ENCODE results near the gene UPP2. TPM values are rescaled to one million over a fixed set of nuclear protein-coding genes. Genes with fewer than 3 reads are reported as not detected.

Gene UPP2
- polyA plus RNA-seq, 1 experiment, result not detected

DNA sequence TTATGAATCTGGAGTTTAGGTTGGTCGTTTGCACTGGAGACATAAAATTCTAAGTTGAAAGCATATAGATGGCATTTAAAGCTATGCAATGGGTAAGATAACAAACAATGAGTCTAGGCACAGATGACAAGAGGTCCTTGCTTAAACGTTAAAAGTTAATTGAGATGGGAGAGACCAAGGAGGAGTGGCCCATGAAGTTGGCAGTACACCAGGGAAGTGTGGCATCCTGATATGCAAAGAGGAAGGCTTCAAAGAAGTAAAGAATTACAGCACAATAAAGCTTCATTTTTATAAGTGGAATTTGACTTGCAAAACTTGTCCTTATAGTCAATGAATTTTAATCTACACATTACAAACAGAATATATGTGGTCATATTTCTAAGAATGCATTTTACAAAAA lies 23.2 kb downstream of the UPP2 start:
- CTCF ChIA-PET, result no interaction called here
- TF ChIP-seq, protein P1, sequence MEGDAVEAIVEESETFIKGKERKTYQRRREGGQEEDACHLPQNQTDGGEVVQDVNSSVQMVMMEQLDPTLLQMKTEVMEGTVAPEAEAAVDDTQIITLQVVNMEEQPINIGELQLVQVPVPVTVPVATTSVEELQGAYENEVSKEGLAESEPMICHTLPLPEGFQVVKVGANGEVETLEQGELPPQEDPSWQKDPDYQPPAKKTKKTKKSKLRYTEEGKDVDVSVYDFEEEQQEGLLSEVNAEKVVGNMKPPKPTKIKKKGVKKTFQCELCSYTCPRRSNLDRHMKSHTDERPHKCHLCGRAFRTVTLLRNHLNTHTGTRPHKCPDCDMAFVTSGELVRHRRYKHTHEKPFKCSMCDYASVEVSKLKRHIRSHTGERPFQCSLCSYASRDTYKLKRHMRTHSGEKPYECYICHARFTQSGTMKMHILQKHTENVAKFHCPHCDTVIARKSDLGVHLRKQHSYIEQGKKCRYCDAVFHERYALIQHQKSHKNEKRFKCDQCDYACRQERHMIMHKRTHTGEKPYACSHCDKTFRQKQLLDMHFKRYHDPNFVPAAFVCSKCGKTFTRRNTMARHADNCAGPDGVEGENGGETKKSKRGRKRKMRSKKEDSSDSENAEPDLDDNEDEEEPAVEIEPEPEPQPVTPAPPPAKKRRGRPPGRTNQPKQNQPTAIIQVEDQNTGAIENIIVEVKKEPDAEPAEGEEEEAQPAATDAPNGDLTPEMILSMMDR (IDR thresholded peaks at IDR 0.05; ENCODE audit: insufficient read depth, low read depth, low read length), result no peak
- H3K4me3 ChIP-seq (ENCODE audit: low read depth, low read length), result no peak overlapping the region
- no peak for DNase-seq (ENCODE audit: low read depth)
- POLR2A ChIA-PET, result no interaction called here
- H3K36me3 ChIP-seq (ENCODE audit: control insufficient read depth, insufficient read depth, low read length), result no peaks in the 10 kb centered on the region
- H3K27me3 ChIP-seq (ENCODE audit: control insufficient read depth, insufficient read depth, low read length), result no peaks in the 10 kb centered on the region; the same call in 1 of the 2 replicates

DNA sequence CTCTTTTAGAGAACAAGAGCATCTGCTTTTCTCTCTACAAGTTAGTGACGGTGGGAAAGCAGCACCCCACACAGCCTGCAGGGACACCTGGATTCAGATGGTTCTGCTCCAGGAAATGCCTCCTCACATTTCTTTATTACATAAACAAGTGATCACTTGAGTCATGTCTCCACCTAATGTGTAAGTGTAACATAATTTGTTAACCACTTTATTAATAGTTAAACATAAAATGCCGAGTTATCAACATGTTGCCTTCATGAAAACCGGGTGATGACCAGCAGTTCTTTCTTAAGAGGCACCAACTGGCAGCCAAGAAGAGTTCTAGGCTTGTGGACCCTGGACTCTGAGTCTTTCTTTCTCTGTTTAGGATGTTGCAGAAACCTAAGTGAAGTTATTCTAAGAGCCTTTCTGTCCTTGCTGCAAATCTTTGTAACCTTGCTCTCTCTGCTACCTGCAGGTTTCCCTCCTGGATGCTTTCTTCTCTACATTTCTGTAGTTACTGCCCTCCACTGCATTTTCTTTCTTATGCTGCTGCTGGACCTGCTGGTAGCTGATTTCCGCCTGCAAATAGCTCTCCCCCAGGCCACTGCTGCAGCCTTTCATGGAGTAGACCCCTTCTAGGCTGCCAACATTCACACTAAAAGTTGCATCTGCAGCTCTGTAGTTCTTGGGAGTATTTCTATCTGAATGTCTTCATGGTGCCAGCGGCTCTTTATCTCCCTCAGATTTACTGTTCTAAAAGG lies 24.3 kb downstream of the UPP2 start:
- no peak for DNase-seq (ENCODE audit: low read depth)

DNA sequence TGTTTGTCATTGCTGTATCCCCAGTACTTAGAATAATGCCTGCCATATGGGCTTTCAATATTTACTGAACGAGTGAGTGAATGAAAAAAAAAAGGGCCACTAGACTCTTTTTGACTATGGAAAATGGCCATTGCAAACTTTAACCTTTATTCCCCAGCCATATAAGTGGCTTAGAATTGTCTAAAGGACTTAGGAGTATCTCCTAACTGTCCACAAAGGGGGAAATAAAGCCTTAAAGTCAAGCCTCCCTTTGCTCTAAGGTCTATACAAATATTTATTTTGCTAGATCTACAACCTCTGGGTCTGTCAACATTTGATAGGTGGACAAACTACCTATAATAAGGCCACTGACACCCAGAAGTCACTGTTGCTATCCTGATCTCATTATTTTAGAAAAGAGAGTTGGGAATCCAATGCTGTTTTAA lies 25.7 kb downstream of the UPP2 start:
- Histone ChIP-seq H3K36me3 (ENCODE audit: control insufficient read depth, insufficient read depth, low read length) (no peaks in the 10 kb centered on the region), H3K27me3 (ENCODE audit: control insufficient read depth, insufficient read depth, low read length) (no peaks in the 10 kb centered on the region; the same call in 1 of the 2 replicates), H3K4me3 (ENCODE audit: low read depth, low read length) (no peak overlapping the region)
- ChIA-PET CTCF (no interaction called here), POLR2A (no interaction called here)
- DNase-seq (ENCODE audit: low read depth), result no peak
- TF ChIP-seq, protein P1 (IDR thresholded peaks at IDR 0.05; ENCODE audit: insufficient read depth, low read depth, low read length), result no peak

More for the DNA sequence above, 24.3 kb downstream of the UPP2 start:
- ChIA-PET POLR2A (no interaction called here), CTCF (no interaction called here)
- Histone ChIP-seq H3K4me3 (ENCODE audit: low read depth, low read length) (no peak overlapping the region), H3K27me3 (ENCODE audit: control insufficient read depth, insufficient read depth, low read length) (no peaks in the 10 kb centered on the region; the same call in 1 of the 2 replicates), H3K36me3 (ENCODE audit: control insufficient read depth, insufficient read depth, low read length) (no peaks in the 10 kb centered on the region)
- TF ChIP-seq, protein P1 (IDR thresholded peaks at IDR 0.05; ENCODE audit: insufficient read depth, low read depth, low read length), result no peak

DNA sequence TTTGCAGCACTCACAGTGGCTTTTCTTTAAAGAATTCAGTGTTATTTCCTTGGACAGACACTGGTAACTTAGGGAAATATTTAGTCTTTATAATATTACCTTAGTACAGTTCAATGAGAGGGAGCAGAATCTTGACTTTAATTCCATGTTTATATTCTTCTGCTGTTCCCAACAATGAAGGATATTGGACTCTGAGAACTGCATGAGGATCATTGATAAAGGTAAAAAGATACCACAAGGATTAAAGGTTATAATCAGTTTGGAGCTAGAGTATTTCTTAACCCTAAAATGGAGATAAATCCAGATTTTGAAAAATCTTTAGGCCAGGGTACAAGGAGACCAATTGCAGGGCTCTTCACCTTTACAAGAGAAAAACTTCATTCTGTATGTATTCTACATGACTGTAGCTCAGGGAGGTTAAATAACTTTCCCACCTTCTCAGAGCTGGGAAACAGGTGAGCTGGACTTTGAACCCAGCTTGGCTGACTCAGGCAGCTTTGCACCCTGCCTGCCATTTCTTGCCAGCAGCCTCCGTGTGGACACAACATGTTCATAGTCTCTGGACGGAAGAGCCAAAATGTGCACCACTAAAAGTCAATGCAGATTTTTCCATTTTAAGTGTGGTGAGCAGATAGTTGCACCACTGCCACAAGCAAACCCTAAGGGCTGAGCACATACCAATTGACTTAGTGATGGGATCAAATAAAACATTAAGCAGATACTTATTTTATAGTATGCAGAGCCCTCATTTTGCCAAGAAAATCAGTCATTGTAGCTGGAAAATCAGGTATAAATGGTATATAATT lies 26.7 kb downstream of the UPP2 start:
- Histone ChIP-seq H3K36me3 (ENCODE audit: control insufficient read depth, insufficient read depth, low read length) (no peaks in the 10 kb centered on the region), H3K4me3 (ENCODE audit: low read depth, low read length) (no peak overlapping the region), H3K27me3 (ENCODE audit: control insufficient read depth, insufficient read depth, low read length) (no peaks in the 10 kb centered on the region; the same call in 1 of the 2 replicates)
- ChIA-PET POLR2A (no interaction called here), CTCF (no interaction called here)
- TF ChIP-seq, protein P1 (IDR thresholded peaks at IDR 0.05; ENCODE audit: insufficient read depth, low read depth, low read length), result no peak
- no peak for DNase-seq (ENCODE audit: low read depth)

DNA sequence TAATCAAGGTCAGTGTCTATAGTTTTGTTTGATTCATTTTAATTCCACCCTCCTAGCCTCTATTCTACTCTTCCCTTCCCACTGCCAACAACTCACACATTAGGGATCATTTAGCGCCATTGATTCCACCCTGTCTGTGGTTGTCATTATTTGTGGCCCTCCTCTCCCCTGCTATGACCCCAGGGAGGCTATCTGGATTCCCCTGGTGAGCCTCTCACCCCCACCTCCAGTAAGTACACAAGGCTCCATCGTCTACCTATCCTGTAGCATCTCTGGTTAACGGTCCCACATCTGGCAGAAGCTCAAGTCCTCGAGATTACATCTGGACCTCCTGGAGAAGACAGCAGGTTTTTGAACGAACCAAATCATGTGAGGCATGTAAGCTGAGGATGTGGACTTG lies 27.4 kb downstream of the UPP2 start:
- Histone ChIP-seq H3K27me3 (ENCODE audit: control insufficient read depth, insufficient read depth, low read length) (no peaks in the 10 kb centered on the region), H3K36me3 (ENCODE audit: control insufficient read depth, insufficient read depth, low read length) (no peaks in the 10 kb centered on the region), H3K4me3 (ENCODE audit: low read depth, low read length) (no peak overlapping the region)
- TF ChIP-seq, protein P1 (IDR thresholded peaks at IDR 0.05; ENCODE audit: insufficient read depth, low read depth, low read length), result no peak
- no peak for DNase-seq (ENCODE audit: low read depth)
- POLR2A ChIA-PET, result no interaction called here
- CTCF ChIA-PET, result no interaction called here
